IMR-90 (cell line): Measurements from ENCODE around the gene IL37. TPM values are rescaled to one million over a fixed set of nuclear protein-coding genes. Genes with fewer than 3 reads are reported as not detected.
A peak's percentile ranks its signal among the peaks of the same experiment; 100 is the strongest.

Experiments used
- ATAC-seq: fragments of 200-7000 bp; cut with Tn5 transposase; 2 replicates; pipeline ENCODE4 v1.9.1; 2020; ENCODE audit warnings: low read depth, mild to moderate bottlenecking, moderate library complexity
- BruUV-seq: library from RNA; stranded (reverse); fragments of 400-500 nt; replicated peaks from 2 replicates; lab custom pipeline; 2021; lab: Mats Ljungman, UMichigan
- CTCF ChIA-PET: fragments of 300-600 bp; formaldehyde crosslinking; extraction: SDS; loops from one replicate; lab custom pipeline; 2021; ENCODE audit warnings: antibody characterized with exemption; lab: Yijun Ruan, JAX
- POLR2A ChIA-PET: fragments of 300-600 bp; sonication (Branson Sonifier 250); formaldehyde crosslinking; loops from one replicate; lab custom pipeline; 2022; ENCODE audit warnings: antibody characterized with exemption; ENCODE audit not compliant: unreplicated experiment; lab: Charles Lee
- DNase-seq: peaks from one replicate; pipeline ENCODE4 v3.0.0; 2013
- H2AFZ ChIP-seq: replicated peaks from 2 replicates; pipeline ENCODE3; 2013; ENCODE audit warnings: low read length, mild to moderate bottlenecking; ENCODE audit not compliant: poor library complexity
- H2AK5ac ChIP-seq: 2 replicates; pipeline ENCODE4 v1.6.1; 2013; ENCODE audit warnings: low read depth, low read length, inconsistent platforms
- H2AK9ac ChIP-seq: replicated peaks from 2 replicates; pipeline ENCODE3; 2013; ENCODE audit warnings: mild to moderate bottlenecking, low read depth, low read length, moderate library complexity; ENCODE audit not compliant: poor library complexity
- H2BK120ac ChIP-seq: 2 replicates; pipeline ENCODE4 v1.6.1; 2013; ENCODE audit warnings: low read depth, low read length, inconsistent platforms
- H2BK15ac ChIP-seq: 3 replicates; pipeline ENCODE4 v1.6.1; 2013; ENCODE audit warnings: low read depth, low read length, inconsistent platforms
- H2BK20ac ChIP-seq: 2 replicates; pipeline ENCODE4 v1.6.1; 2013; ENCODE audit warnings: low read depth, mild to moderate bottlenecking, inconsistent platforms, low read length, moderate library complexity
- H2BK5ac ChIP-seq: 2 replicates; pipeline ENCODE4 v1.6.1; 2013; ENCODE audit warnings: mild to moderate bottlenecking, low read depth, low read length, inconsistent platforms; ENCODE audit not compliant: poor library complexity, severe bottlenecking
- H3K14ac ChIP-seq: replicated peaks from 2 replicates; pipeline ENCODE4 v1.6.1; 2013; ENCODE audit warnings: low read depth, low read length, inconsistent platforms
- H3K18ac ChIP-seq: 2 replicates; pipeline ENCODE4 v1.6.1; 2013; ENCODE audit warnings: low read depth, low read length, control low read depth
- H3K23ac ChIP-seq: 2 replicates; pipeline ENCODE4 v1.6.1; 2013; ENCODE audit warnings: low read depth, low read length, inconsistent platforms
- H3K27ac ChIP-seq: 2 replicates; pipeline ENCODE4 v1.5.1; 2013; ENCODE audit warnings: mild to moderate bottlenecking, control low read depth, low read length; ENCODE audit not compliant: insufficient read depth
- H3K27me3 ChIP-seq: 2 replicates; pipeline ENCODE4 v1.6.1; 2013; ENCODE audit warnings: low read length; ENCODE audit not compliant: control insufficient read depth, insufficient read depth
- H3K36me3 ChIP-seq: 2 replicates; pipeline ENCODE4 v1.6.1; 2013; ENCODE audit warnings: low read length, mixed read lengths; ENCODE audit not compliant: control insufficient read depth, insufficient read depth
- H3K4ac ChIP-seq: 2 replicates; pipeline ENCODE4 v1.6.1; 2013; ENCODE audit warnings: low read depth, low read length, inconsistent platforms
- H3K4me1 ChIP-seq: 2 replicates; pipeline ENCODE4 v1.6.1; 2013; ENCODE audit warnings: low read length, mixed read lengths; ENCODE audit not compliant: control insufficient read depth, insufficient read depth
- H3K4me2 ChIP-seq: 2 replicates; pipeline ENCODE4 v1.6.1; 2013; ENCODE audit warnings: low read depth, mild to moderate bottlenecking, control low read depth, low read length, moderate library complexity
- H3K4me3 ChIP-seq: 2 replicates; pipeline ENCODE4 v1.5.1; 2013; ENCODE audit warnings: low read depth, mild to moderate bottlenecking, control low read depth, low read length, moderate library complexity; ENCODE audit not compliant: insufficient read depth
- H3K56ac ChIP-seq: 2 replicates; pipeline ENCODE4 v1.6.1; 2013; ENCODE audit warnings: low read length, inconsistent platforms; ENCODE audit not compliant: insufficient read depth; ENCODE audit errors: extremely low read depth
- H3K79me1 ChIP-seq, 2 experiments: 2 replicates each; pipeline ENCODE4 v1.6.1; 2013; ENCODE audit warnings: low read length in 2 of 2, inconsistent platforms in 1 of 2, low read depth in 1 of 2
- H3K9ac ChIP-seq: 2 replicates; pipeline ENCODE4 v1.6.1; 2013; ENCODE audit warnings: low read depth, low read length, control low read depth
- H3K9me1 ChIP-seq: 2 replicates; pipeline ENCODE4 v1.6.1; 2013; ENCODE audit warnings: low read length, inconsistent platforms; ENCODE audit not compliant: insufficient read depth
- H3K9me3 ChIP-seq: 2 replicates; pipeline ENCODE4 v1.6.1; 2013; ENCODE audit warnings: low read length; ENCODE audit not compliant: control insufficient read depth, insufficient read depth
- H4K20me1 ChIP-seq: 2 replicates; pipeline ENCODE4 v1.6.1; 2013; ENCODE audit warnings: low read length, inconsistent platforms; ENCODE audit not compliant: insufficient read depth
- H4K5ac ChIP-seq: 2 replicates; pipeline ENCODE4 v1.6.1; 2013; ENCODE audit warnings: mild to moderate bottlenecking, low read depth, low read length, control low read depth
- H4K8ac ChIP-seq, 2 experiments: 2 replicates each; pipeline ENCODE4 v1.6.1; 2013; ENCODE audit warnings: low read depth in 2 of 2, low read length in 2 of 2, control low read depth in 1 of 2, inconsistent platforms in 1 of 2
- H4K91ac ChIP-seq: 2 replicates; pipeline ENCODE4 v1.6.1; 2013; ENCODE audit warnings: low read depth, low read length, inconsistent platforms; ENCODE audit not compliant: insufficient read depth
- BHLHE40 ChIP-seq: fragments of 150-350 bp; IDR thresholded peaks from 2 replicates; pipeline ENCODE4 v1.6.1; 2016; ENCODE audit warnings: mild to moderate bottlenecking, low read depth, low read length
- MAZ ChIP-seq: IDR thresholded peaks from 2 replicates; pipeline ENCODE4 v1.6.1; 2012; ENCODE audit warnings: low read depth, mild to moderate bottlenecking, low read length, improper control_type of control experiment, moderate library complexity, borderline replicate concordance
- NFE2L2 ChIP-seq: fragments of 150-350 bp; IDR thresholded peaks from 2 replicates; pipeline ENCODE4 v1.6.1; 2016; ENCODE audit warnings: low read depth, mild to moderate bottlenecking, low read length
- RAD21 ChIP-seq: IDR thresholded peaks from 2 replicates; pipeline ENCODE4 v1.6.1; 2012; ENCODE audit warnings: low read length, improper control_type of control experiment
- RCOR1 ChIP-seq: IDR thresholded peaks from 2 replicates; pipeline ENCODE4 v1.6.1; 2012; ENCODE audit warnings: mild to moderate bottlenecking, low read length, improper control_type of control experiment; ENCODE audit not compliant: insufficient replicate concordance
- USF2 ChIP-seq: fragments of 150-350 bp; IDR thresholded peaks from 2 replicates; pipeline ENCODE4 v1.6.1; 2017; ENCODE audit warnings: mild to moderate bottlenecking, antibody characterized with exemption, low read length, low read depth
- WGBS, 2 experiments: methylation state at CpG; one replicate each; pipeline versions ENCODE4 v1.1.5 to v1.1.7; 2013; ENCODE audit warnings: missing lambda C conversion rate in 2 of 2; ENCODE audit not compliant: insufficient read length in 1 of 2; ENCODE audit errors: extremely low coverage in 2 of 2; 5-methylcytosine and 5-hydroxymethylcytosine counted together
- dilution Hi-C: fragments of 300-500 bp; cut with HindIII; formaldehyde crosslinking; loops from one replicate; pipeline ENCODE4 v1.14.3; 2018; ENCODE audit warnings: low sequenced_read_pairs; ENCODE audit not compliant: unreplicated experiment
- in situ Hi-C: fragments of 300-500 bp; cut with MboI; formaldehyde crosslinking; loops from 3 replicates; pipeline ENCODE4 v1.14.3; 2019; ENCODE audit warnings: low sequenced_read_pairs, inconsistent platforms, mixed read lengths
- intact Hi-C: fragments of 100-400 bp; cut with micrococcal nuclease; formaldehyde crosslinking; loops from 2 replicates; pipeline ENCODE4 v1.10.0; 2022
- polyA plus RNA-seq, 3 experiments: library from polyadenylated mRNA; depleted of rRNA; stranded (reverse); fragments of >200 nt; gene quantifications; 2 replicates each; pipeline ENCODE4 v1.2.3, GENCODE V29; 2012; ENCODE audit warnings: low replicate concordance in 1 of 3
- total RNA-seq: library from RNA; depleted of rRNA; stranded (reverse); fragments of >200 nt; gene quantifications from 2 replicates; pipeline ENCODE4 v1.2.3, GENCODE V29; 2012
- TF ChIP-seq, protein P1 (sequence below): conservative IDR thresholded peaks from 2 replicates; pipeline ENCODE4 v1.5.1; 2012; ENCODE audit warnings: mild to moderate bottlenecking, low read depth, low read length, improper control_type of control experiment

Gene IL37
- total and polyA plus RNA-seq, 2 of the 4 experiments (the other 2 are of a cell fraction) = 0.15 TPM; not detected in 1

- H3K4me3 ChIP-seq = no peak overlapping the region
- no peak overlapping the region for H2BK120ac ChIP-seq
- H3K79me1 ChIP-seq = no peaks in the 10 kb centered on the region
- H3K4me1 ChIP-seq = no peaks in the 10 kb centered on the region
- in situ Hi-C loops (no loop called here), dilution Hi-C loops (no loop called here), intact Hi-C loops (no loop called here)
- POLR2A ChIA-PET = no interaction called here
- BruUV-seq = no TSS peak
- H2AK9ac ChIP-seq = no peak overlapping the region
- no peak overlapping the region for H3K56ac ChIP-seq
- no peak overlapping the region for H2AK5ac ChIP-seq
- no peak overlapping the region for H3K14ac ChIP-seq
- H3K9me1 ChIP-seq = no peaks in the 10 kb centered on the region
- no peak overlapping the region for H3K4ac ChIP-seq
- H3K23ac ChIP-seq = no peak overlapping the region
- DNase-seq = peak; percentile 13
- CTCF ChIA-PET = no interaction called here
- H3K9me3 ChIP-seq = no peaks in the 10 kb centered on the region
- H3K18ac ChIP-seq = no peak overlapping the region
- no peaks in the 10 kb centered on the region for H4K20me1 ChIP-seq
- H2BK15ac ChIP-seq = no peak overlapping the region
- TF ChIP-seq NFE2L2 = no peak
- no peak for TF ChIP-seq BHLHE40
- TF ChIP-seq RCOR1 = no peak
- TF ChIP-seq, protein P1, sequence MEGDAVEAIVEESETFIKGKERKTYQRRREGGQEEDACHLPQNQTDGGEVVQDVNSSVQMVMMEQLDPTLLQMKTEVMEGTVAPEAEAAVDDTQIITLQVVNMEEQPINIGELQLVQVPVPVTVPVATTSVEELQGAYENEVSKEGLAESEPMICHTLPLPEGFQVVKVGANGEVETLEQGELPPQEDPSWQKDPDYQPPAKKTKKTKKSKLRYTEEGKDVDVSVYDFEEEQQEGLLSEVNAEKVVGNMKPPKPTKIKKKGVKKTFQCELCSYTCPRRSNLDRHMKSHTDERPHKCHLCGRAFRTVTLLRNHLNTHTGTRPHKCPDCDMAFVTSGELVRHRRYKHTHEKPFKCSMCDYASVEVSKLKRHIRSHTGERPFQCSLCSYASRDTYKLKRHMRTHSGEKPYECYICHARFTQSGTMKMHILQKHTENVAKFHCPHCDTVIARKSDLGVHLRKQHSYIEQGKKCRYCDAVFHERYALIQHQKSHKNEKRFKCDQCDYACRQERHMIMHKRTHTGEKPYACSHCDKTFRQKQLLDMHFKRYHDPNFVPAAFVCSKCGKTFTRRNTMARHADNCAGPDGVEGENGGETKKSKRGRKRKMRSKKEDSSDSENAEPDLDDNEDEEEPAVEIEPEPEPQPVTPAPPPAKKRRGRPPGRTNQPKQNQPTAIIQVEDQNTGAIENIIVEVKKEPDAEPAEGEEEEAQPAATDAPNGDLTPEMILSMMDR = no peak
- no peak for TF ChIP-seq USF2
- TF ChIP-seq RAD21 = no peak
- no peak for TF ChIP-seq MAZ
- no peak overlapping the region for H2BK5ac ChIP-seq
- no peak overlapping the region for H3K27ac ChIP-seq
- H3K9ac ChIP-seq = no peak overlapping the region
- H3K4me2 ChIP-seq = no peak overlapping the region
- H2BK20ac ChIP-seq = no peak overlapping the region
- no peak overlapping the region for H4K91ac ChIP-seq
- ATAC-seq = no peak
- WGBS, 2 experiments = 63% methylated on average over 3 of the region's 5 CpGs; no CpG with 5 or more reads in 1 of the 2 experiments
- no peak overlapping the region for H2AFZ ChIP-seq
- H4K8ac ChIP-seq = no peak overlapping the region
- H4K5ac ChIP-seq = no peak overlapping the region
- H3K36me3 ChIP-seq = no peaks in the 10 kb centered on the region
- H3K27me3 ChIP-seq = peaks cover 4% of the 10 kb centered on the region
Measured at GRCh38 chr2:112938904-112939303, 27.9 kb downstream of the IL37 start.
